ENCODE data around the gene ASGR1. TPM values are rescaled to one million over a fixed set of nuclear protein-coding genes. Genes with fewer than 3 reads are reported as not detected.
A peak's percentile ranks its signal among the peaks of the same experiment; 100 is the strongest.

The ASGR1 gene
- polyA plus RNA-seq, 1 donor from 2014 or later = 80.2 TPM

DNA sequence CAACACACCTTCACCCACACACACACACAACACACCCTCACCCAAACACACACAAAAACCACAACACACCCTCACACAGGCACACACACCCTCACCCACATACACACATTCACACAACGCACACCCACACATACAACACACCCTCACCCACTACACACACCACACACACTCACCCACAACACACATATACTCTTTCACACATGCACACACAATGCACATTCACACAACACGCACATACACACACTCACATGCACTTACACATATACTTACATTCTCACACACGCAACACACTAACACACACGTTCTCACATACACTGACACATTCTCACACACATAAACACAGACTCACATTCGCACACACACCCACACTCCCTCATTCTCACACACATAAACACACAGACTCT lies 3.8 kb downstream of the ASGR1 start:
- no peak overlapping the region for H3K27ac ChIP-seq (ENCODE audit: low read length)
- H4K20me1 ChIP-seq (ENCODE audit: insufficient read depth) = no peaks in the 10 kb centered on the region
- TF ChIP-seq, protein P1, sequence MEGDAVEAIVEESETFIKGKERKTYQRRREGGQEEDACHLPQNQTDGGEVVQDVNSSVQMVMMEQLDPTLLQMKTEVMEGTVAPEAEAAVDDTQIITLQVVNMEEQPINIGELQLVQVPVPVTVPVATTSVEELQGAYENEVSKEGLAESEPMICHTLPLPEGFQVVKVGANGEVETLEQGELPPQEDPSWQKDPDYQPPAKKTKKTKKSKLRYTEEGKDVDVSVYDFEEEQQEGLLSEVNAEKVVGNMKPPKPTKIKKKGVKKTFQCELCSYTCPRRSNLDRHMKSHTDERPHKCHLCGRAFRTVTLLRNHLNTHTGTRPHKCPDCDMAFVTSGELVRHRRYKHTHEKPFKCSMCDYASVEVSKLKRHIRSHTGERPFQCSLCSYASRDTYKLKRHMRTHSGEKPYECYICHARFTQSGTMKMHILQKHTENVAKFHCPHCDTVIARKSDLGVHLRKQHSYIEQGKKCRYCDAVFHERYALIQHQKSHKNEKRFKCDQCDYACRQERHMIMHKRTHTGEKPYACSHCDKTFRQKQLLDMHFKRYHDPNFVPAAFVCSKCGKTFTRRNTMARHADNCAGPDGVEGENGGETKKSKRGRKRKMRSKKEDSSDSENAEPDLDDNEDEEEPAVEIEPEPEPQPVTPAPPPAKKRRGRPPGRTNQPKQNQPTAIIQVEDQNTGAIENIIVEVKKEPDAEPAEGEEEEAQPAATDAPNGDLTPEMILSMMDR (IDR thresholded peaks at IDR 0.05; ENCODE audit: poor library complexity, severe bottlenecking) = no peak
- TF ChIP-seq SMC3 (conservative IDR thresholded peaks at IDR 0.05; ENCODE audit: poor library complexity) (no peak), POLR2AphosphoS5 (IDR thresholded peaks at IDR 0.05) (no peak), EP300 (conservative IDR thresholded peaks at IDR 0.05; ENCODE audit: poor library complexity, severe bottlenecking) (no peak), TAF1 (IDR thresholded peaks at IDR 0.05; ENCODE audit: low read depth) (no peak)
- TF ChIP-seq, protein P2, sequence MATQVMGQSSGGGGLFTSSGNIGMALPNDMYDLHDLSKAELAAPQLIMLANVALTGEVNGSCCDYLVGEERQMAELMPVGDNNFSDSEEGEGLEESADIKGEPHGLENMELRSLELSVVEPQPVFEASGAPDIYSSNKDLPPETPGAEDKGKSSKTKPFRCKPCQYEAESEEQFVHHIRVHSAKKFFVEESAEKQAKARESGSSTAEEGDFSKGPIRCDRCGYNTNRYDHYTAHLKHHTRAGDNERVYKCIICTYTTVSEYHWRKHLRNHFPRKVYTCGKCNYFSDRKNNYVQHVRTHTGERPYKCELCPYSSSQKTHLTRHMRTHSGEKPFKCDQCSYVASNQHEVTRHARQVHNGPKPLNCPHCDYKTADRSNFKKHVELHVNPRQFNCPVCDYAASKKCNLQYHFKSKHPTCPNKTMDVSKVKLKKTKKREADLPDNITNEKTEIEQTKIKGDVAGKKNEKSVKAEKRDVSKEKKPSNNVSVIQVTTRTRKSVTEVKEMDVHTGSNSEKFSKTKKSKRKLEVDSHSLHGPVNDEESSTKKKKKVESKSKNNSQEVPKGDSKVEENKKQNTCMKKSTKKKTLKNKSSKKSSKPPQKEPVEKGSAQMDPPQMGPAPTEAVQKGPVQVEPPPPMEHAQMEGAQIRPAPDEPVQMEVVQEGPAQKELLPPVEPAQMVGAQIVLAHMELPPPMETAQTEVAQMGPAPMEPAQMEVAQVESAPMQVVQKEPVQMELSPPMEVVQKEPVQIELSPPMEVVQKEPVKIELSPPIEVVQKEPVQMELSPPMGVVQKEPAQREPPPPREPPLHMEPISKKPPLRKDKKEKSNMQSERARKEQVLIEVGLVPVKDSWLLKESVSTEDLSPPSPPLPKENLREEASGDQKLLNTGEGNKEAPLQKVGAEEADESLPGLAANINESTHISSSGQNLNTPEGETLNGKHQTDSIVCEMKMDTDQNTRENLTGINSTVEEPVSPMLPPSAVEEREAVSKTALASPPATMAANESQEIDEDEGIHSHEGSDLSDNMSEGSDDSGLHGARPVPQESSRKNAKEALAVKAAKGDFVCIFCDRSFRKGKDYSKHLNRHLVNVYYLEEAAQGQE (IDR thresholded peaks at IDR 0.05; ENCODE audit: borderline replicate concordance) = no peak
- H3K9me3 ChIP-seq (ENCODE audit: low read length) = no peaks in the 10 kb centered on the region
- peak overlapping the region; percentile 82 for H3K4me3 ChIP-seq (ENCODE audit: low read length)
- H3K9ac ChIP-seq (ENCODE audit: low read length) = peak overlapping the region; percentile 95
- no peaks in the 10 kb centered on the region for H3K36me3 ChIP-seq (ENCODE audit: insufficient read depth, low read length)
- H3F3A ChIP-seq (ENCODE audit: insufficient read depth, low read length, poor library complexity, severe bottlenecking) = no peaks in the 10 kb centered on the region
- no peaks in the 10 kb centered on the region for H3K9me2 ChIP-seq (ENCODE audit: insufficient read depth, low read length)
- no peaks in the 10 kb centered on the region for H3K27me3 ChIP-seq (ENCODE audit: insufficient read depth, low read depth, low read length)
- H2AFZ ChIP-seq (ENCODE audit: low read depth, low read length) = no peak overlapping the region
- H3K4me2 ChIP-seq (ENCODE audit: low read length) = peak overlapping the region; percentile 91
- peaks cover 5% of the 10 kb centered on the region for H3K79me2 ChIP-seq (replicated peaks; ENCODE audit: insufficient read depth, low read length)

DNA sequence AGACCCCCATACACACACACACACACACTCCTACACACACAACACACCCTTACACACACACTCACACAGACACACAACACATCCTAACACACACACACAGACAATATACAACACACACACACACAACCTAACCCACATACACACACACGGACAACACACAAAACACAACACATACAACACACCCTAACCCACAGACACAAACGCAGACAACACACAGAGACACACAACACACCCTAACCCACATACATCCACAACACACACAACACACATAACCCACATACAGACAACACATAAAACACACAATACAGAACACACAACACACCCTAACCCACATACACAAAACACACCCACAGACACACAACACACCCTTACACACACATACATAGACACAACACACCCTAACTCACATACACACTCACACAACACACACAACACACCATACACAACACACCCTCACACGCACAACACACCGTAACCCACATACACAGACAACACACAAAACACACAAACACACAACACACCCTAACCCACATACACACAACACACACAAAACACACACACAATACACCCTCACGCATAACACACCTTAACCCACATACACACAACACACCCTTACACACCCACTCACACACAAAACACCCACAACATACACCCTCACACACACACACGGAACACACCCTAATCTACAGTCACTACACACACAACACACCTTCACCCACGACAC lies 4.4 kb downstream of the ASGR1 start:
- no peaks in the 10 kb centered on the region for H3K9me3 ChIP-seq (ENCODE audit: low read length)
- H4K20me1 ChIP-seq (ENCODE audit: insufficient read depth) = no peaks in the 10 kb centered on the region
- no peaks in the 10 kb centered on the region for H3K27me3 ChIP-seq (ENCODE audit: insufficient read depth, low read depth, low read length)
- peak overlapping the region; percentile 91 for H3K4me2 ChIP-seq (ENCODE audit: low read length)
- H3K36me3 ChIP-seq (ENCODE audit: insufficient read depth, low read length) = no peaks in the 10 kb centered on the region
- no peak overlapping the region for H3K27ac ChIP-seq (ENCODE audit: low read length)
- H2AFZ ChIP-seq (ENCODE audit: low read depth, low read length) = no peak overlapping the region
- no peak overlapping the region for H3K9ac ChIP-seq (ENCODE audit: low read length)
- no peaks in the 10 kb centered on the region for H3F3A ChIP-seq (ENCODE audit: insufficient read depth, low read length, poor library complexity, severe bottlenecking)
- H3K9me2 ChIP-seq (ENCODE audit: insufficient read depth, low read length) = no peaks in the 10 kb centered on the region
- peak overlapping the region; percentile 82 for H3K4me3 ChIP-seq (ENCODE audit: low read length)
- peaks cover 5% of the 10 kb centered on the region for H3K79me2 ChIP-seq (replicated peaks; ENCODE audit: insufficient read depth, low read length)
- TF ChIP-seq SMC3 (conservative IDR thresholded peaks at IDR 0.05; ENCODE audit: poor library complexity) = no peak
- TF ChIP-seq, protein P1 (IDR thresholded peaks at IDR 0.05; ENCODE audit: poor library complexity, severe bottlenecking) = no peak
- TF ChIP-seq MXI1 (conservative IDR thresholded peaks at IDR 0.05; ENCODE audit: poor library complexity, severe bottlenecking) = no peak
- TF ChIP-seq, protein P2 (IDR thresholded peaks at IDR 0.05; ENCODE audit: borderline replicate concordance) = no peak
- no peak for TF ChIP-seq TAF1 (IDR thresholded peaks at IDR 0.05; ENCODE audit: low read depth)
- no peak for TF ChIP-seq RAD21 (conservative IDR thresholded peaks at IDR 0.05)
- no peak for TF ChIP-seq POLR2AphosphoS5 (IDR thresholded peaks at IDR 0.05)
- TF ChIP-seq EP300 (conservative IDR thresholded peaks at IDR 0.05; ENCODE audit: poor library complexity, severe bottlenecking) = no peak
- no peak for TF ChIP-seq EZH2 (IDR thresholded peaks at IDR 0.05; ENCODE audit: borderline replicate concordance, insufficient read depth, low read length, poor library complexity, severe bottlenecking)
